Measurements from ENCODE around the gene PRR5L.

GRCh38 chr11:36381015-36381360 is 84.9 kb downstream of the PRR5L start:
- TF ChIP-seq POLR2A (IDR thresholded peaks at IDR 0.05; ENCODE audit: low read length) (no peak), GATA1 (IDR thresholded peaks at IDR 0.05; ENCODE audit: low read depth, low read length) (no peak)

Measured in erythroblast (primary cell).